Endothelial cell of umbilical vein (primary cell): ENCODE results near the gene GAL3ST2. TPM values are rescaled to one million over a fixed set of nuclear protein-coding genes. Genes with fewer than 3 reads are reported as not detected.

ENCODE experiments used
- BruUV-seq: library from RNA; stranded (reverse); fragments of 400-500 nt; replicated peaks from 2 replicates; lab custom pipeline; 2021; lab: Mats Ljungman, UMichigan
- CTCF ChIA-PET: fragments of 300-600, 350-600 bp; sonication (Branson Sonifier 250); formaldehyde crosslinking; loops from one replicate; lab custom pipeline; 2021; ENCODE audit warnings: antibody characterized with exemption, inconsistent platforms; lab: Charles Lee
- POLR2A ChIA-PET: fragments of 300-600, 350-600 bp; sonication (Branson Sonifier 250); formaldehyde crosslinking; loops from one replicate; lab custom pipeline; 2021; ENCODE audit warnings: antibody characterized with exemption, inconsistent platforms; lab: Charles Lee
- DNase-seq: peaks from one replicate; pipeline ENCODE4 v3.0.0-alpha.2; 2011; ENCODE audit warnings: low read depth, low spot score
- FAIRE-seq: peaks from 2 replicates; lab custom pipeline; 2011; peaks lifted over from hg19 to GRCh38; lab: Jason Lieb, UNC
- H2AFZ ChIP-seq: 2 replicates; pipeline ENCODE4 v1.6.0; 2012; ENCODE audit warnings: low read depth, low read length, control low read depth, inconsistent platforms
- H3K27ac ChIP-seq: 2 replicates; pipeline ENCODE4 v1.5.1; 2011; ENCODE audit warnings: low read depth, mild to moderate bottlenecking, control low read depth, low read length, moderate library complexity; ENCODE audit not compliant: insufficient read depth
- H3K27me3 ChIP-seq, 2 experiments: 2 replicates each; pipeline versions ENCODE4 v1.6.0 to v1.6.1; 2011; ENCODE audit warnings: low read length in 2 of 2, mixed read lengths in 1 of 2; ENCODE audit not compliant: control insufficient read depth in 2 of 2, insufficient read depth in 2 of 2
- H3K36me3 ChIP-seq, 2 experiments: 2 replicates in 1 of 2; 3 replicates in 1 of 2; pipeline ENCODE4 v1.5.1; 2011; ENCODE audit warnings: low read length in 2 of 2, mild to moderate bottlenecking in 1 of 2, moderate library complexity in 1 of 2; ENCODE audit not compliant: control insufficient read depth in 2 of 2, insufficient read depth in 2 of 2; ENCODE audit errors: extremely low read depth in 1 of 2
- H3K4me1 ChIP-seq: 3 replicates; pipeline ENCODE4 v1.5.1; 2011; ENCODE audit warnings: mild to moderate bottlenecking, low read length; ENCODE audit not compliant: control insufficient read depth, insufficient read depth; ENCODE audit errors: extremely low read depth
- H3K4me2 ChIP-seq: 2 replicates; pipeline ENCODE4 v1.6.1; 2011; ENCODE audit warnings: low read length, control low read depth, mixed read lengths; ENCODE audit not compliant: insufficient read depth
- H3K4me3 ChIP-seq, 3 experiments: fragments of 200-600 bp in 1 of 3; sonication (generic), shearing (Covaris generic) in 1 of 3; replicated peaks in 1 of 3; 2 replicates each; pipeline ENCODE4 v1.5.1; 2011 to 2016; ENCODE audit warnings: control low read depth in 3 of 3, low read length in 3 of 3, mild to moderate bottlenecking in 2 of 3, inconsistent platforms in 1 of 3, low read depth in 1 of 3, moderate library complexity in 1 of 3; ENCODE audit not compliant: insufficient read depth in 1 of 3
- H3K79me2 ChIP-seq: 2 replicates; pipeline ENCODE4 v1.6.0; 2012; ENCODE audit warnings: low read length, inconsistent platforms; ENCODE audit not compliant: control insufficient read depth, insufficient read depth
- H3K9ac ChIP-seq: replicated peaks from 2 replicates; pipeline ENCODE3; 2011; ENCODE audit warnings: low read length, control low read depth; ENCODE audit not compliant: insufficient read depth; ENCODE audit errors: extremely low read depth
- H3K9me1 ChIP-seq: replicated peaks from 3 replicates; pipeline ENCODE4 v1.6.0; 2011; ENCODE audit warnings: mild to moderate bottlenecking, low read length; ENCODE audit not compliant: control insufficient read depth, insufficient read depth; ENCODE audit errors: extremely low read depth
- H3K9me3 ChIP-seq: replicated peaks from 2 replicates; pipeline ENCODE4 v1.5.1; 2012; ENCODE audit warnings: low read length, inconsistent platforms; ENCODE audit not compliant: control insufficient read depth, insufficient read depth
- H4K20me1 ChIP-seq: replicated peaks from 2 replicates; pipeline ENCODE3; 2011; ENCODE audit warnings: mild to moderate bottlenecking, low read length; ENCODE audit not compliant: control insufficient read depth, insufficient read depth; ENCODE audit errors: extremely low read depth
- EZH2 ChIP-seq: IDR thresholded peaks from 2 replicates; pipeline ENCODE4 v1.6.1; 2012; ENCODE audit warnings: borderline replicate concordance, low read depth, mild to moderate bottlenecking, moderate library complexity, low read length, inconsistent platforms; ENCODE audit not compliant: severe bottlenecking
- FOS ChIP-seq: IDR thresholded peaks from 2 replicates; pipeline ENCODE4 v1.6.1; 2011; ENCODE audit warnings: mild to moderate bottlenecking, low read length, moderate library complexity, borderline replicate concordance; ENCODE audit not compliant: insufficient read depth
- GATA2 ChIP-seq: IDR thresholded peaks from 2 replicates; pipeline ENCODE4 v1.7.0; 2011; ENCODE audit warnings: low read depth, mild to moderate bottlenecking, moderate library complexity, mixed read lengths, low read length; ENCODE audit not compliant: insufficient read length, insufficient read depth
- JUN ChIP-seq: IDR thresholded peaks from 2 replicates; pipeline ENCODE4 v1.6.1; 2011; ENCODE audit warnings: borderline replicate concordance, low read depth; ENCODE audit not compliant: insufficient read length, insufficient read depth
- MYC ChIP-seq: IDR thresholded peaks from one replicate; pipeline ENCODE4 v1.6.1; 2011; ENCODE audit warnings: mild to moderate bottlenecking, low read depth, low read length
- POLR2A ChIP-seq: IDR thresholded peaks from 2 replicates; pipeline ENCODE4 v1.6.1; 2012; ENCODE audit warnings: low read depth, mild to moderate bottlenecking, control low read depth, low read length
- POLR2AphosphoS5 ChIP-seq: IDR thresholded peaks from 2 replicates; pipeline ENCODE4 v1.6.1; 2012; ENCODE audit warnings: low read depth, mild to moderate bottlenecking, control low read depth, low read length, moderate library complexity; ENCODE audit not compliant: insufficient read depth
- dilution Hi-C: fragments of 300-500 bp; cut with MboI; formaldehyde crosslinking; loops from one replicate; pipeline ENCODE4 v1.15.0; 2019; ENCODE audit warnings: low sequenced_read_pairs; ENCODE audit not compliant: extremely low pct_ligation_motif_present
- intact Hi-C: fragments of 100-400 bp; cut with micrococcal nuclease; formaldehyde crosslinking; loops from one replicate; pipeline ENCODE4 v1.10.0; 2022
- polyA plus RNA-seq, 4 experiments: library from polyadenylated mRNA; depleted of rRNA in 3 of 4; stranded (reverse) in 3 of 4; unstranded in 1 of 4; fragments of >200 nt; gene quantifications; 2 replicates each; pipeline versions ENCODE4 v1.2.1 to v1.2.3, GENCODE V29; 2011 to 2012; ENCODE audit warnings: missing spikeins in 1 of 4
- total RNA-seq: library from RNA; stranded (reverse); gene quantifications from 2 replicates; pipeline ENCODE4 v1.2.3, GENCODE V29; 2021
- TF ChIP-seq, protein P1 (sequence below), 2 donors: IDR thresholded peaks; 1 replicate in 1 of 2; 2 replicates in 1 of 2; pipeline ENCODE4 v1.5.1; 2011; ENCODE audit warnings: low read length in 2 of 2, mild to moderate bottlenecking in 2 of 2, moderate library complexity in 2 of 2, control low read depth in 1 of 2, inconsistent platforms in 1 of 2, low read depth in 1 of 2; ENCODE audit not compliant: insufficient read depth in 1 of 2; ENCODE audit errors: extremely low read depth in 1 of 2
- TF ChIP-seq, protein P2 (sequence below): IDR thresholded peaks from 2 replicates; pipeline ENCODE4 v1.6.1; 2011; ENCODE audit not compliant: insufficient read depth, insufficient read length

The GAL3ST2 gene
- total and polyA plus RNA-seq, 2 donors (not counting 3 experiments of a cell fraction or from before 2014, with no cell fraction given), result not detected

DNA sequence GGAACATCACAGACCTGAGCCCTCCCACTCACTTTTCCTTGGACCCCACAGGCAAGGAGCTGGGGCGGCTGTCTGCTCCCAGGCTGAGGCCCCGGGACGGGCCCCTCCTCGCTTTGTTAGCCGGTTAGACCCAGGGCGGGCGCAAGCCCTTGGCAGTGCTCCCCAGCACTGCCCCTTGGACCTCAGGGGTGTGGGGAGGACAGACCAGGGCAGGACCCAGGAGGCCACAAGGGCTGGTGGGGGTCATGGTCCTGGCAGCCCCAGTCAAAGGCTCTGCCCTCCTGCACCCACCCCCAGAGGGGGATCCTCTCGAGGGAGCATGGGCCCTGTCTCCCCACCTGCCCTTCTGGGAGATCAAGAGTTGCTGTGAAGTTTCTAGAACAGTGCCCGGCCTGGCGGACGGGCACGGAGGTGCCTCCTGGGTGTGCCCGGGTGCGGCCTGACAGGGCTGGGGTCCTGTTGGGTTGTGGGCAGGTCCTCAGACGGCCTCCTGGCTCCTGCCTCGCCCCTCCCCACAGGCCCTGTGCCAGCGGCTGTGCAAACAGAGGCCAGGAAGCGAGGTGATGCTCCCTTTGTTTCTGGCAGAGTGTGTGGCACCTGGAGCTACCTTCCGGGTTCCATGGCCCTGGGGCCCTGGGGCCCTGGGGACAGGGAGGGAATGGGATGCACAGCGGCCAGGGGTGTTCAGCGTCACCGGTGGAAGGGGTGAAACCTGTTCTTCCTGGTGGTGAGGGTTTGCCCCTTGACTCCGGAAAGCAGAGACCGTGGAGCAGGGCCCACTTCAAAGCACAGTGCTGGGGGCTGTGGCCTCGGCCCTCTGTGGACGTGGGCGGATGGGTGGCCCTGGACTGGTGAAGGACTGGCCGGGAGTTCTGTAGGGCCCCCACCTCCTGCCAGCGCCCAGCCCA is 2.9 kb upstream of the GAL3ST2 start:
- Histone ChIP-seq H3K79me2 (no peaks in the 10 kb centered on the region), H3K4me3 (no peak overlapping the region), H3K4me2 (no peak overlapping the region), H2AFZ (no peak overlapping the region), H3K9me3 (no peaks in the 10 kb centered on the region), H3K9ac (no peak overlapping the region), H3K36me3 (no peaks in the 10 kb centered on the region), H3K9me1 (no peaks in the 10 kb centered on the region), H4K20me1 (no peaks in the 10 kb centered on the region), H3K27ac (no peak overlapping the region), H3K4me1 (peaks cover 5% of the 10 kb centered on the region), H3K27me3 (no peaks in the 10 kb centered on the region)
- BruUV-seq, result no TSS peak
- DNase-seq, result no peak
- CTCF ChIA-PET, result no interaction called here
- no peak for TF ChIP-seq MYC
- no peak for TF ChIP-seq GATA2
- TF ChIP-seq, protein P1, sequence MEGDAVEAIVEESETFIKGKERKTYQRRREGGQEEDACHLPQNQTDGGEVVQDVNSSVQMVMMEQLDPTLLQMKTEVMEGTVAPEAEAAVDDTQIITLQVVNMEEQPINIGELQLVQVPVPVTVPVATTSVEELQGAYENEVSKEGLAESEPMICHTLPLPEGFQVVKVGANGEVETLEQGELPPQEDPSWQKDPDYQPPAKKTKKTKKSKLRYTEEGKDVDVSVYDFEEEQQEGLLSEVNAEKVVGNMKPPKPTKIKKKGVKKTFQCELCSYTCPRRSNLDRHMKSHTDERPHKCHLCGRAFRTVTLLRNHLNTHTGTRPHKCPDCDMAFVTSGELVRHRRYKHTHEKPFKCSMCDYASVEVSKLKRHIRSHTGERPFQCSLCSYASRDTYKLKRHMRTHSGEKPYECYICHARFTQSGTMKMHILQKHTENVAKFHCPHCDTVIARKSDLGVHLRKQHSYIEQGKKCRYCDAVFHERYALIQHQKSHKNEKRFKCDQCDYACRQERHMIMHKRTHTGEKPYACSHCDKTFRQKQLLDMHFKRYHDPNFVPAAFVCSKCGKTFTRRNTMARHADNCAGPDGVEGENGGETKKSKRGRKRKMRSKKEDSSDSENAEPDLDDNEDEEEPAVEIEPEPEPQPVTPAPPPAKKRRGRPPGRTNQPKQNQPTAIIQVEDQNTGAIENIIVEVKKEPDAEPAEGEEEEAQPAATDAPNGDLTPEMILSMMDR (IDR thresholded peaks at IDR 0.05; ENCODE audit: extremely low read depth in 1 of 2, insufficient read depth in 1 of 2, low read depth in 1 of 2, low read length in 2 of 2), result no peak
- TF ChIP-seq EZH2, result no peak
- no peak for TF ChIP-seq FOS
- TF ChIP-seq POLR2AphosphoS5, result no peak
- TF ChIP-seq, protein P2, sequence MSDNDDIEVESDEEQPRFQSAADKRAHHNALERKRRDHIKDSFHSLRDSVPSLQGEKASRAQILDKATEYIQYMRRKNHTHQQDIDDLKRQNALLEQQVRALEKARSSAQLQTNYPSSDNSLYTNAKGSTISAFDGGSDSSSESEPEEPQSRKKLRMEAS, result no peak
- TF ChIP-seq JUN, result no peak
- no peak for TF ChIP-seq POLR2A
- dilution Hi-C loops, result no loop called here
- POLR2A ChIA-PET, result no interaction called here
- FAIRE-seq, result no peak
- intact Hi-C loops, result no loop called here
